SK-N-SH (cell line): ENCODE measurements around the gene SPATA3. TPM values are rescaled to one million over a fixed set of nuclear protein-coding genes. Genes with fewer than 3 reads are reported as not detected.

Experiments used
- CTCF ChIA-PET: fragments of 300-600, 350-600 bp; formaldehyde crosslinking; extraction: SDS; loops from one replicate; lab custom pipeline; 2021; lab: Yijun Ruan, JAX
- POLR2A ChIA-PET: fragments of 350-600 bp; sonication (Branson Sonifier 250); formaldehyde crosslinking; extraction: SDS; loops from one replicate; lab custom pipeline; 2020; ENCODE audit warnings: antibody characterized with exemption, inconsistent platforms; lab: Yijun Ruan, JAX
- DNase-seq: peaks from one replicate; pipeline ENCODE4 v3.0.0; 2012
- H2AFZ ChIP-seq: fragments of 200-600 bp; sonication (generic); 2 replicates; pipeline ENCODE4 v1.8.1; 2016; ENCODE audit warnings: antibody characterized with exemption, mild to moderate bottlenecking, low read depth
- H3F3A ChIP-seq: fragments of 200-600 bp; sonication (generic); replicated peaks from 2 replicates; pipeline ENCODE3; 2016; ENCODE audit warnings: antibody characterized with exemption, mild to moderate bottlenecking; ENCODE audit not compliant: insufficient read depth
- H3K27ac ChIP-seq, 2 experiments: fragments of 200-500 bp in 1 of 2; fragments of 200-600 bp in 1 of 2; sonication (Bioruptor generic) in 1 of 2; sonication (generic), shearing (Covaris generic) in 1 of 2; 2 replicates each; pipeline versions ENCODE4 v1.5.1 to v1.6.1; 2014 to 2016; ENCODE audit warnings: low read depth in 2 of 2, inconsistent platforms in 1 of 2, low read length in 1 of 2, mild to moderate bottlenecking in 1 of 2, mixed read lengths in 1 of 2
- H3K27me3 ChIP-seq: fragments of 200-600 bp; sonication (generic), shearing (Covaris generic); 2 replicates; pipeline ENCODE4 v1.6.1; 2016; ENCODE audit warnings: mixed run types; ENCODE audit not compliant: insufficient read depth
- H3K36me3 ChIP-seq, 2 experiments: fragments of 200-500 bp in 1 of 2; fragments of 200-600 bp in 1 of 2; sonication (Bioruptor generic) in 1 of 2; sonication (generic) in 1 of 2; replicated peaks in 1 of 2; 2 replicates each; pipeline versions ENCODE3 to v1.5.1; 2014 to 2016; ENCODE audit warnings: low read length in 1 of 2, mild to moderate bottlenecking in 1 of 2; ENCODE audit not compliant: insufficient read depth in 2 of 2, control insufficient read depth in 1 of 2
- H3K4me1 ChIP-seq, 2 experiments: fragments of 200-500 bp in 1 of 2; fragments of 200-600 bp in 1 of 2; sonication (Bioruptor generic) in 1 of 2; sonication (generic), shearing (Covaris generic) in 1 of 2; 2 replicates each; pipeline versions ENCODE4 v1.5.1 to v1.6.1; 2014 to 2016; ENCODE audit warnings: low read depth in 1 of 2, low read length in 1 of 2, mixed run types in 1 of 2; ENCODE audit not compliant: insufficient read depth in 2 of 2, control insufficient read depth in 1 of 2
- H3K4me2 ChIP-seq: fragments of 200-600 bp; sonication (generic), shearing (Covaris generic); 2 replicates; pipeline ENCODE4 v1.6.1; 2017; ENCODE audit warnings: mixed run types
- H3K4me3 ChIP-seq, 2 experiments: fragments of 200-500 bp in 1 of 2; fragments of 200-600 bp in 1 of 2; sonication (Bioruptor generic) in 1 of 2; sonication (generic), shearing (Covaris generic) in 1 of 2; 2 replicates each; pipeline versions ENCODE4 v1.5.1 to v1.8.1; 2014 to 2016; ENCODE audit warnings: low read depth in 2 of 2, inconsistent platforms in 1 of 2, low read length in 1 of 2, mild to moderate bottlenecking in 1 of 2, mixed read lengths in 1 of 2, moderate library complexity in 1 of 2
- H3K79me2 ChIP-seq: fragments of 200-600 bp; sonication (generic); 2 replicates; pipeline ENCODE4 v1.8.1; 2017; ENCODE audit warnings: mild to moderate bottlenecking; ENCODE audit not compliant: insufficient read depth
- H3K9ac ChIP-seq: fragments of 200-600 bp; sonication (generic); 2 replicates; pipeline ENCODE4 v1.6.1; 2017; ENCODE audit warnings: mixed run types
- H3K9me2 ChIP-seq: fragments of 200-600 bp; sonication (generic); 2 replicates; pipeline ENCODE4 v1.6.1; 2017; ENCODE audit warnings: mixed run types
- H3K9me3 ChIP-seq: fragments of 200-600 bp; sonication (generic); 2 replicates; pipeline ENCODE4 v1.6.1; 2017; ENCODE audit warnings: mixed run types, mild to moderate bottlenecking, moderate library complexity
- H4K20me1 ChIP-seq: fragments of 200-600 bp; sonication (generic); 2 replicates; pipeline ENCODE4 v1.6.1; 2017; ENCODE audit warnings: mild to moderate bottlenecking, mixed run types; ENCODE audit not compliant: insufficient read depth
- EP300 ChIP-seq, 2 experiments: IDR thresholded peaks; 2 replicates each; pipeline versions ENCODE4 v1.4.0 to v1.6.1; 2012; ENCODE audit warnings: borderline replicate concordance in 1 of 2, low read depth in 1 of 2, low read length in 1 of 2
- FOXM1 ChIP-seq: IDR thresholded peaks from 2 replicates; pipeline ENCODE4 v1.4.0; 2012; ENCODE audit warnings: low read depth, mild to moderate bottlenecking
- GABPA ChIP-seq: IDR thresholded peaks from 2 replicates; pipeline ENCODE4 v1.4.0; 2012; ENCODE audit warnings: low read depth, mild to moderate bottlenecking
- MEF2A ChIP-seq: IDR thresholded peaks from 2 replicates; pipeline ENCODE4 v1.4.0; 2012; ENCODE audit warnings: low read depth, borderline replicate concordance
- MXI1 ChIP-seq: IDR thresholded peaks from 2 replicates; pipeline ENCODE4 v1.6.1; 2012; ENCODE audit warnings: mild to moderate bottlenecking, low read depth, low read length, improper control_type of control experiment
- NFIC ChIP-seq: IDR thresholded peaks from 2 replicates; pipeline ENCODE4 v1.4.0; 2012; ENCODE audit warnings: borderline replicate concordance
- RFX5 ChIP-seq: IDR thresholded peaks from 2 replicates; pipeline ENCODE4 v1.6.1; 2012; ENCODE audit warnings: mild to moderate bottlenecking, improper control_type of control experiment, low read length
- SIN3A ChIP-seq: IDR thresholded peaks from 2 replicates; pipeline ENCODE4 v1.6.1; 2012; ENCODE audit warnings: low read depth, mild to moderate bottlenecking, low read length, moderate library complexity, borderline replicate concordance
- TAF1 ChIP-seq: IDR thresholded peaks from 2 replicates; pipeline ENCODE4 v1.6.1; 2012; ENCODE audit warnings: low read depth, mild to moderate bottlenecking, low read length, moderate library complexity, borderline replicate concordance
- TCF12 ChIP-seq: IDR thresholded peaks from 2 replicates; pipeline ENCODE4 v1.4.0; 2012
- TEAD4 ChIP-seq: IDR thresholded peaks from 2 replicates; pipeline ENCODE4 v1.4.0; 2012; ENCODE audit warnings: mild to moderate bottlenecking, borderline replicate concordance; ENCODE audit not compliant: insufficient read depth
- USF1 ChIP-seq: IDR thresholded peaks from 2 replicates; pipeline ENCODE4 v1.4.0; 2012; ENCODE audit warnings: low read depth, borderline replicate concordance
- WGBS: methylation state at CpG from one replicate; pipeline ENCODE4 v1.1.6; 2017; ENCODE audit warnings: low lambda C conversion rate; 5-methylcytosine and 5-hydroxymethylcytosine counted together
- polyA plus RNA-seq, 3 experiments: library from polyadenylated mRNA; depleted of rRNA; stranded (reverse); fragments of >200 nt; gene quantifications; 2 replicates each; pipeline ENCODE4 v1.2.3, GENCODE V29; 2012
- TF ChIP-seq, protein P1 (sequence below): IDR thresholded peaks from 2 replicates; pipeline ENCODE4; 2012

SPATA3 gene
- polyA plus RNA-seq, 1 of the 3 experiments (the other 2 are of a cell fraction), result not detected

- DNase-seq, result no peak
- H3K4me1 ChIP-seq, result no peaks in the 10 kb centered on the region
- no peaks in the 10 kb centered on the region for H3F3A ChIP-seq
- H3K9ac ChIP-seq, result no peak overlapping the region
- H3K36me3 ChIP-seq, result no peaks in the 10 kb centered on the region
- no peak overlapping the region for H3K27ac ChIP-seq
- H2AFZ ChIP-seq, result no peak overlapping the region
- ChIA-PET POLR2A (no interaction called here), CTCF (interaction anchor here (1.5 kb wide), 1 partner anchor 28 kb away, joined by 3 read pairs; no protein-coding TSS in a partner anchor)
- H4K20me1 ChIP-seq, result no peaks in the 10 kb centered on the region
- H3K4me3 ChIP-seq, result no peak overlapping the region
- no peaks in the 10 kb centered on the region for H3K9me2 ChIP-seq
- H3K79me2 ChIP-seq, result no peaks in the 10 kb centered on the region
- no peak overlapping the region for H3K4me2 ChIP-seq
- WGBS, result 37% methylated on average over 7 of the region's 7 CpGs
- no peaks in the 10 kb centered on the region for H3K9me3 ChIP-seq
- TF ChIP-seq EP300 (IDR thresholded peaks at IDR 0.05; ENCODE audit: borderline replicate concordance in 1 of 2, low read depth in 1 of 2, low read length in 1 of 2) (no peak), MEF2A (no peak), TAF1 (no peak), USF1 (no peak)
- TF ChIP-seq, protein P1, sequence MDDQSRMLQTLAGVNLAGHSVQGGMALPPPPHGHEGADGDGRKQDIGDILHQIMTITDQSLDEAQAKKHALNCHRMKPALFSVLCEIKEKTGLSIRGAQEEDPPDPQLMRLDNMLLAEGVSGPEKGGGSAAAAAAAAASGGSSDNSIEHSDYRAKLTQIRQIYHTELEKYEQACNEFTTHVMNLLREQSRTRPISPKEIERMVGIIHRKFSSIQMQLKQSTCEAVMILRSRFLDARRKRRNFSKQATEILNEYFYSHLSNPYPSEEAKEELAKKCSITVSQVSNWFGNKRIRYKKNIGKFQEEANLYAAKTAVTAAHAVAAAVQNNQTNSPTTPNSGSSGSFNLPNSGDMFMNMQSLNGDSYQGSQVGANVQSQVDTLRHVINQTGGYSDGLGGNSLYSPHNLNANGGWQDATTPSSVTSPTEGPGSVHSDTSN, result no peak
- TF ChIP-seq, all 33 proteins: peak for 0
- no peaks in the 10 kb centered on the region; the same call in 1 of the 2 replicates for H3K27me3 ChIP-seq
These were observed 19.6 kb downstream of the SPATA3 start for GRCh38 chr2:231015478-231015877.

DNA sequence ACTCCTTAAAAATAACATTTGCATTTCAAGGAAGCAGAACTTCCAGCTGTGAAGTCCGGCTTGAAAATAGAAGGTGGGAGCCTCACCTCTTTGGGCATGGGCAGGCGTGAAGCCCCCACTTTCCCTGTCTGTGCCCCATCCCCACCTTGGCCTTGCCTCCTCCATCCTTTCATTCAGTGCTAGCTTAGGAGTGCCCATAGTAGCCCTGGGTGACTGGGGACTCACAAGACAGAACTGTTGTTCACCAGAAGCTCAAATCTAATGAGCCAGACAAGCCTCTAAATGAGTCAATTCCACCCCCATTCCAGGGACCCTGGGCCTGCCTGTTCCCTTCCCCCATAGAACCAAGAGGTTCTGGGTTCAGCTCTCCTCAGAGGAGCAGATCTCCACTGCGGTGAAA lies 20.0 kb downstream of the SPATA3 start:
- Histone ChIP-seq H3K9me3 (no peaks in the 10 kb centered on the region), H3K4me2 (no peak overlapping the region), H3K27me3 (no peaks in the 10 kb centered on the region; the same call in 1 of the 2 replicates), H3K79me2 (no peaks in the 10 kb centered on the region)
- POLR2A ChIA-PET, result no interaction called here
- TF ChIP-seq MXI1 (no peak), NFIC (no peak), TEAD4 (no peak), TCF12 (no peak), RFX5 (no peak), EP300 (IDR thresholded peaks at IDR 0.05; ENCODE audit: borderline replicate concordance in 1 of 2, low read depth in 1 of 2, low read length in 1 of 2) (no peak), FOXM1 (no peak), GABPA (no peak), SIN3A (no peak)
- TF ChIP-seq, protein P1, result no peak
- TF ChIP-seq, all 33 proteins: peak for 0
- no peak overlapping the region for H2AFZ ChIP-seq
- no peak overlapping the region for H3K9ac ChIP-seq
- H4K20me1 ChIP-seq, result no peaks in the 10 kb centered on the region
- CTCF ChIA-PET, result interaction anchor here (1.5 kb wide), 1 partner anchor 29 kb away, joined by 3 read pairs; no protein-coding TSS in a partner anchor
- no peaks in the 10 kb centered on the region for H3K4me1 ChIP-seq
- WGBS, result 70% methylated on average over 3 of the region's 3 CpGs
- no peak overlapping the region for H3K27ac ChIP-seq
- H3K9me2 ChIP-seq, result no peaks in the 10 kb centered on the region
- H3K4me3 ChIP-seq, result no peak overlapping the region
- no peaks in the 10 kb centered on the region for H3F3A ChIP-seq
- H3K36me3 ChIP-seq, result no peaks in the 10 kb centered on the region
- no peak for DNase-seq
